GM18502 (cell line): Measurements from ENCODE around the gene SAMD11.
"Not testable (repeated sequence)": the region's sequence is repeated elsewhere in the genome, so short reads cannot be mapped to it uniquely, and the experiment has no call there.

Experiments used
- ATAC-seq: cut with Tn5 transposase; IDR thresholded peaks from one replicate; pipeline ENCODE4 v1.9.1; 2021; ENCODE audit warnings: mild to moderate bottlenecking; ENCODE audit not compliant: unreplicated experiment, poor library complexity

The SAMD11 gene

DNA sequence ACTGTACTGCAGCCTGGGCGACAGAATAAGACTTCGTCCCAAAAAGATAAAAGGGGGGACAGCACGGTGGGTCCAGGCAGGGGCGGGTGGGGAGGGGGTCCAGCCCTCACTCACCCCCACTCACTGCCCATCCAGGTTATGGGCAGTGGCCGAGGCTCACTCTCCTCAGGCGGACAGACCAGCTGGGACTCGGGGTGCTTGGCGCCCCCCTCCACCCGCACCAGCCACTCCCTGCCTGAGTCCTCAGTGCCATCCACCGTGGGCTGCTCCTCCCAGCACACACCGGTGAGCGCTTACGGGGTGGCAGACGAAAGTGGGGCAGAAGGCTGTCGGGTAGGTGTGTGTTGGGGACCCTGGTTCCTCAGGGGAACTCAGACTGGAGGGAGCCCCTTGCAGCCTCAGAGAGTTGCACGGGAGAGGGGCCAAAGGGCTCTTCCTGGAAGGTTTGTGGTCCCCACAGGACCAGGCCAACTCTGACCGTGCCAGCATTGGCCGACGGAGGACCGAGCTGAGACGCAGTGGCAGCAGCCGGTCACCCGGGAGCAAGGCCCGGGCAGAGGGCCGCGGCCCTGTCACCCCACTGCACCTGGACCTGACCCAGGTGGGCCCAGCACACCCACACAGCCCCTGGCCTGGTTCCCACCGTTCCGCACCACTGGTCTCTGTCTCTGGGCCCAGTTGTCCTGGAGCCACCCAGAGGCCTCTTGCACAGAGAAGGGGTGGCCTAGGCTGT, 49.2 kb downstream of the SAMD11 start:
- no peak for ATAC-seq

- ATAC-seq: no peak
These were observed 50.0 kb downstream of the SAMD11 start for GRCh38 chr1:973459-974292.

GRCh38 chr1:974293-974640, 50.5 kb downstream of the SAMD11 start:
- ATAC-seq: no peak

GRCh38 chr1:974687-975328, 51.1 kb downstream of the SAMD11 start:
- ATAC-seq: no peak

- ATAC-seq: no peak
These were observed 51.6 kb downstream of the SAMD11 start for GRCh38 chr1:975365-975764.

GRCh38 chr1:975896-976683, 52.4 kb downstream of the SAMD11 start:
- no peak for ATAC-seq

- ATAC-seq: not testable (repeated sequence)
These were observed 53.1 kb downstream of the SAMD11 start for GRCh38 chr1:976791-977190.

GRCh38 chr1:978069-978834, 54.5 kb downstream of the SAMD11 start:
- ATAC-seq: no peak

GRCh38 chr1:978835-979743, 55.4 kb downstream of the SAMD11 start:
- no peak for ATAC-seq

GRCh38 chr1:979744-980072, 56.0 kb downstream of the SAMD11 start:
- no peak for ATAC-seq

- no peak for ATAC-seq
These were observed 56.4 kb downstream of the SAMD11 start for GRCh38 chr1:980137-980571.

GRCh38 chr1:980602-981395, 57.1 kb downstream of the SAMD11 start:
- ATAC-seq: no peak

GRCh38 chr1:981491-981954, 57.8 kb downstream of the SAMD11 start:
- no peak for ATAC-seq

GRCh38 chr1:981955-982558, 58.3 kb downstream of the SAMD11 start, which contains the start of gene PERM1:
Gene PERM1 (minus strand): TSS chr1:982093. CDS start chr1:981029, 1,064 bp downstream.
- ATAC-seq: no peak

- ATAC-seq: no peak
These were observed 59.2 kb downstream of the SAMD11 start for GRCh38 chr1:982765-983436.

- ATAC-seq: no peak
These were observed 60.2 kb downstream of the SAMD11 start for GRCh38 chr1:983798-984475.
